D721Med (cell line): ENCODE data around the gene EEF1A1.
"Not testable (repeated sequence)": the region's sequence is repeated elsewhere in the genome, so short reads cannot be mapped to it uniquely, and the experiment has no call there.

Source experiments
- DNase-seq: peaks from one replicate; pipeline ENCODE4 v3.0.0; 2011; ENCODE audit warnings: low spot score; ENCODE audit not compliant: insufficient read length
- FAIRE-seq: peaks from 2 replicates; lab custom pipeline; 2011; peaks lifted over from hg19 to GRCh38; lab: Jason Lieb, UNC
- TF ChIP-seq, protein P1 (sequence below): IDR thresholded peaks from 2 replicates; pipeline ENCODE4 v1.5.1; 2012; ENCODE audit warnings: mild to moderate bottlenecking, control low read depth; ENCODE audit not compliant: insufficient read depth; ENCODE audit errors: missing control alignments

EEF1A1 gene

DNA sequence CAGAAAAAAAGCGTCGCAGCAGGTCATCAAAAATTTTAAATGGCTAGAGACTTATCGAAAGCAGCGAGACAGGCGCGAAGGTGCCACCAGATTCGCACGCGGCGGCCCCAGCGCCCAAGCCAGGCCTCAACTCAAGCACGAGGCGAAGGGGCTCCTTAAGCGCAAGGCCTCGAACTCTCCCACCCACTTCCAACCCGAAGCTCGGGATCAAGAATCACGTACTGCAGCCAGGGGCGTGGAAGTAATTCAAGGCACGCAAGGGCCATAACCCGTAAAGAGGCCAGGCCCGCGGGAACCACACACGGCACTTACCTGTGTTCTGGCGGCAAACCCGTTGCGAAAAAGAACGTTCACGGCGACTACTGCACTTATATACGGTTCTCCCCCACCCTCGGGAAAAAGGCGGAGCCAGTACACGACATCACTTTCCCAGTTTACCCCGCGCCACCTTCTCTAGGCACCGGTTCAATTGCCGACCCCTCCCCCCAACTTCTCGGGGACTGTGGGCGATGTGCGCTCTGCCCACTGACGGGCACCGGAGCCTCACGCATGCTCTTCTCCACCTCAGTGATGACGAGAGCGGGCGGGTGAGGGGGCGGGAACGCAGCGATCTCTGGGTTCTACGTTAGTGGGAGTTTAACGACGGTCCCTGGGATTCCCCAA lies at the start of gene EEF1A1:
EEF1A1 (minus strand) TSS at position 345 of the 663 bp plus-strand sequence. CDS start 1,006 bp downstream, outside the sequence.
- DNase-seq, result peak; percentile 90
- FAIRE-seq, result no peak
- TF ChIP-seq, protein P1, sequence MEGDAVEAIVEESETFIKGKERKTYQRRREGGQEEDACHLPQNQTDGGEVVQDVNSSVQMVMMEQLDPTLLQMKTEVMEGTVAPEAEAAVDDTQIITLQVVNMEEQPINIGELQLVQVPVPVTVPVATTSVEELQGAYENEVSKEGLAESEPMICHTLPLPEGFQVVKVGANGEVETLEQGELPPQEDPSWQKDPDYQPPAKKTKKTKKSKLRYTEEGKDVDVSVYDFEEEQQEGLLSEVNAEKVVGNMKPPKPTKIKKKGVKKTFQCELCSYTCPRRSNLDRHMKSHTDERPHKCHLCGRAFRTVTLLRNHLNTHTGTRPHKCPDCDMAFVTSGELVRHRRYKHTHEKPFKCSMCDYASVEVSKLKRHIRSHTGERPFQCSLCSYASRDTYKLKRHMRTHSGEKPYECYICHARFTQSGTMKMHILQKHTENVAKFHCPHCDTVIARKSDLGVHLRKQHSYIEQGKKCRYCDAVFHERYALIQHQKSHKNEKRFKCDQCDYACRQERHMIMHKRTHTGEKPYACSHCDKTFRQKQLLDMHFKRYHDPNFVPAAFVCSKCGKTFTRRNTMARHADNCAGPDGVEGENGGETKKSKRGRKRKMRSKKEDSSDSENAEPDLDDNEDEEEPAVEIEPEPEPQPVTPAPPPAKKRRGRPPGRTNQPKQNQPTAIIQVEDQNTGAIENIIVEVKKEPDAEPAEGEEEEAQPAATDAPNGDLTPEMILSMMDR, result no peak

DNA sequence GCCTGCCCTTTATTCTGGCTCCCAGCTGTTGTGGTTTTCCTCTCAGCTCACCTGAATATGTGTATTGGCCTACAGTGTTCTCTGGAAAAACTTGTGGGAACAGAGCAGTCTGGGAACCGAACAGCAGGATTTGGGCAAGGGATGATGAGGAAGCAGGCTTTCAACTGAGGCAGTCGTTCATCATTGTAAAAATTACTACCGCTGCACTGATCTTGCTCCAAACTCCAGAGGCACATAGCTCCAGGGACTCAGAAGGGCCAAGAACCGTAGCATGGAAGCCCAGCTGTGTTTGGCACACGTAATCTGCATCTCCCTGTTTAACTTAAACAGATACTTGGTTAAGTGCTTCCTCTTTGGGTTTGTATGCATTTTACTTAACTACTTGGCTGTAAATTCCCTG lies 48.3 kb upstream of the EEF1A1 start:
- FAIRE-seq (no peak), DNase-seq (no peak)
- TF ChIP-seq, protein P1, result no peak

DNA sequence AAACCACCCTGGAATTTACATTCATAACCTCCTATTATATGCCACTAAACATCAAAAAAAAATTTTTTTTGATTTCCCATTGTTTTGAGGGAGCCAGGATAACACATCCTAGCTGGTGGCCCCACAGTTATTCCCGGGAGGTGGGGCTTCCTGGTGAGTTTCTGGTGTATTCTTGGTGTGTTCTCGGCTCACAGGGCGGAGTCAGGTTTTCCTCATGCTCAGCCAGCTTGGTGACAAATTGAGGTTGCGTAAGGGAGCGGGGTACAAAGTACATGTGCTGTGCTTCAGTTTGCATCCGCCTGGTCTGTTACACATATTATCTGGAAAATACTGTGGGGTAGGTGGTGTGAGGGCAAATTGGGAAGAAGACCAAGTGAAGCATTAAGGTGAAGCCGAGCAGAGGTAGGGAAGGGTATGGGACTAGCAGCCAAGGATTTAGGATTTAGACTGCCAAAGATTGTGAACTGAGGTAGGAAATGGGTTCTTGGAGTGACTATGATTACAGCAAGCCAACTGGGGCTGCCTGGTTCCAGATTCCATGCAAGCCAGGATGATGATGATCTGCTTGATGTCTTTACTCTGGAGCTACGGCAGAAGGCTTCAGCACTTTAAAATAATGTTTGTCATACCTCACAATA lies 46.2 kb upstream of the EEF1A1 start:
- no peak for FAIRE-seq
- TF ChIP-seq, protein P1, result no peak
- no peak for DNase-seq

DNA sequence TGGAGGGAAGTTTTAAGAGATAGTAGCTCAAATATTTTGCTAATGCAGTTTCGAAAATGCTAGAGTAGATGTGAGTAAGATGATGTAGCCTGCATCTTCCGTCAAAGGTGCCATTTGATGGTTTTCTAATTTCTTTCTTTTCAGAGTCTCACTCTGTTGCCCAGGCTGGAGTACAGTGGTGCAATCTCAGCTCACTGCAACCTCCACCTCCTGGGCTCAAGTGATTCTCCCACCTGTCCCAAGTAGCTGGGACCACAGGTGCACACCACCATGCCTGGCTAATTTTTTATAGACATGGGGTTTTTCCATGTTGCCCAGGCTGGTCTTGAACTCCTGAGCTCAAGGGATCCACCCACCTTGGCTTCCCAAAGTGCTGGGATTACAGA lies 45.6 kb upstream of the EEF1A1 start:
- not testable (repeated sequence) for DNase-seq, FAIRE-seq

DNA sequence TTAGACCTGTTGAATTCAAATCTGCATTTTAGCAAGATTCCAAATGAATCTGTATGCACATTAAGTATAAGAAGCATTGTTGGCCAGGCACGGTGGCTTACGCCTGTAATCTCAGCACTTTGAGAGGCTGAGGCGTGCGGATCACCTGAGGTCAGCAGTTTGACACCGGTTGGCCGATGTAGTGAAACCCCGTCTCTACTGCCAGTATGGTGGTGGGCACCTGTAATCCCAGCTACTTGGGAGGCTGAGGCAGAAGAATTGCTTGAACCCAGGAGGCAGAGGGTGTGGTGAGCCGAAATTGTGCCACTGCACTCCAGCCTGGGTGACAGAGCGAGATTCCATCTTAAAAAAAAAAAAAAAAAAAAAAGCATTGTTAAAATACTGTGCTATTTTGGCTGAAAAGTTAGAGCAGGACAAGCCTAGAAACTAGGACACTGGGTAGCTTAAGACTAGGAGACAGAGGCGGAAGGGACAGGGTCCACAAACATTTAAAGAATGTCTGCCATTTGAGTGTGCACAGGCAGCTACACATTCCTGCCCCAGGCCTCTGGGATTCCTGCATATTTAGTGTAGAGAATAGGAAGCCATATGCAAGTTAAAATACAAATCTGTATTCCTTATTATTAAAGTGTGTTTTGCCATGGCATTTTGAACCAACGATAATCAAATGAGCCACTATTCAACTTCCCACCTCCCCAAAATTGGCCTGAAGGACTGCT lies 45.1 kb upstream of the EEF1A1 start:
- FAIRE-seq (no peak), DNase-seq (no peak)
- TF ChIP-seq, protein P1, result no peak

DNA sequence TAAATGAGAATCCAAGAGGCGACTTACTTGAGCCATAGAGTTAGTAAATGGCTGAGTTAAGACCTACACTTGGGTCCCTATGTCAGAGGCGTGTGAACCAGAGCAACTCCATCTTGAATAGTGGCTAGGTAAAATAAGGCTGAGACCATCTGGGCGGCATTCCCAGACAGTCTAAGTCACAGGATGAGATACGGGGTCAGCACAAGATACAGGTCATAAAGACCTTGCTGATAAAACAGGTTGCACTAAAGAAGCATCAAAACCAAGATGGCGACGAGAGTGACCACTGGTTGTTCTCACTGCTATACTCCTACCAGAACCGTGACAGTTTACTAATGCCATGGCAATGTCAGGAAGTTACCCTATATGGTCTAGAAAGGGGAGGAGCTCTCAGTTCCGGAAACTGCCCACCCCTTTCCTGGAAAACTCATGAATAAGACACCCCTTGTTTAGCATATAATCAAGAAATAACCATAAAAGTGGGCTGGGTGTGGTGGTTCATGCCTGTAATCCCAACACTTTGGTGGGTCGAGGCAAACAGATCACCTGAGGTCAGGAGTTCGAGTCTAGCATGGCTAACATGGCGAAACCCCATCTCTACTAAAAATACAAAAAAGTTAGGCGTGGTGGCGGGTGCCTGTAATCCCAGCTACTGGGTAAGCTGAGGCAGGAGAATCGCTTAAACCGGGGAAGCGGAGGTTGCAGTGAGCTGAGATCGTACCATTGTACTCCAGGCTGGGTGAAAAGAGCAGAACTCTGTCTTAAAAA lies 43.9 kb upstream of the EEF1A1 start:
- DNase-seq (no peak), FAIRE-seq (no peak)
- TF ChIP-seq, protein P1, result no peak

DNA sequence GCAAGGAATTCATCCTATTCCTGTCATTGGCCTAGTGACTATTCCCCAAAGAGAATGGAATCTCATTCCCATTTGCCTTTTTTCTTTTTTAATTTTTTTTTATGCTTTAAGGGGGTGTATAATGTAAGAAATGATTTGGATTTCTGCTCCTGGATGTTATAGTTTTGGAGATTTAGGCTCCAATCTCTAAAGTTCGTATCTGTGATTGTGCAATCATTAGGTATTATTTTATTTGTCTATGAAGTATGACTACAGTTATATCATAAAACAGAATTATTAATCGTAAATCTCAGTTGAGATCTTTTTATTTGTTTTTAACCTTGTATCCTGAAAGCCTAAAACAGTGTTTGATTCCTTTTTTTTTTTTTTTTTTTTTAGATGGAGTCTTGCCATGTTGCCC lies 41.7 kb upstream of the EEF1A1 start:
- no peak for DNase-seq
- TF ChIP-seq, protein P1, result no peak
- FAIRE-seq, result no peak
